GM12872 (cell line): ENCODE measurements around the gene STK4.

Experiments
- TF ChIP-seq, protein P1 (sequence below): IDR thresholded peaks from 3 replicates; pipeline ENCODE4 v1.5.1; 2011; ENCODE audit warnings: low read depth, mild to moderate bottlenecking, low read length, moderate library complexity; ENCODE audit not compliant: insufficient read depth

The STK4 gene

DNA sequence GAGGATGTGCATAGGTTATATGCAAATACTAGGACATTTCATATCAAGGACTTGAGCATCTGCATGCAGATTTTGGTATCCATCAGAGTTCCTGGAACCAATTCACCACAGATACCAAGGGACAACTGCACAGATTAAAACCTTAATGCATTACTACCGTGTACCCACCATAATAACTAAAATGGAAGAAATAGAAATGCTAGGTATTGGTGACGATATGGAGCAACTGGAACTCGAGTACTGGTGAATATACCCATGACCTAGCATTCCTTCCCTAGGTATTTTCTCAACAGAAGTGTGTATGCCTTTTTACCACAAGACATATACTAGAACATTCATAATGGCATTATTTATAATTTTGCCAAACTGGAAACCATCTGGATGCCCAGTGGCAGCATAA is 116.2 kb downstream of the STK4 start:
- TF ChIP-seq, protein P1, sequence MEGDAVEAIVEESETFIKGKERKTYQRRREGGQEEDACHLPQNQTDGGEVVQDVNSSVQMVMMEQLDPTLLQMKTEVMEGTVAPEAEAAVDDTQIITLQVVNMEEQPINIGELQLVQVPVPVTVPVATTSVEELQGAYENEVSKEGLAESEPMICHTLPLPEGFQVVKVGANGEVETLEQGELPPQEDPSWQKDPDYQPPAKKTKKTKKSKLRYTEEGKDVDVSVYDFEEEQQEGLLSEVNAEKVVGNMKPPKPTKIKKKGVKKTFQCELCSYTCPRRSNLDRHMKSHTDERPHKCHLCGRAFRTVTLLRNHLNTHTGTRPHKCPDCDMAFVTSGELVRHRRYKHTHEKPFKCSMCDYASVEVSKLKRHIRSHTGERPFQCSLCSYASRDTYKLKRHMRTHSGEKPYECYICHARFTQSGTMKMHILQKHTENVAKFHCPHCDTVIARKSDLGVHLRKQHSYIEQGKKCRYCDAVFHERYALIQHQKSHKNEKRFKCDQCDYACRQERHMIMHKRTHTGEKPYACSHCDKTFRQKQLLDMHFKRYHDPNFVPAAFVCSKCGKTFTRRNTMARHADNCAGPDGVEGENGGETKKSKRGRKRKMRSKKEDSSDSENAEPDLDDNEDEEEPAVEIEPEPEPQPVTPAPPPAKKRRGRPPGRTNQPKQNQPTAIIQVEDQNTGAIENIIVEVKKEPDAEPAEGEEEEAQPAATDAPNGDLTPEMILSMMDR, result no peak

DNA sequence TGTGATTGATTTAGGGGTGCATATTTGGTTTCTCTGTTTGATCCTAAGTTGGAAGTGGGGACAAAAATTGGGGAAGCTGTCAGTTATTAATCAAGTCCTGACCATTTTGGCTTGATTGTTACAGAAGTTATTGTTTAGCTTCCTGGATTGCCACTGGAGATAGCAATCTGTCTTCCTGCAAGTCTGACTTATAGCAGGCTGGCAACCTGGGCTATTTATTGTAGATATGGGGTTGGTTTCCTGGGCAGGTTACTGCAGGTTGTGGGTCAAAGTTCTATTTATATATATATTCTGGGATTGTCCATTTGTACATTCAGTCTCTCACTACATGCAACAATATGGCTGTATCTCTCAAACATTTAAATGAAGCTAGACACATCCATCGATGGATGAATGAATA is 116.8 kb downstream of the STK4 start:
- TF ChIP-seq, protein P1, result no peak

DNA sequence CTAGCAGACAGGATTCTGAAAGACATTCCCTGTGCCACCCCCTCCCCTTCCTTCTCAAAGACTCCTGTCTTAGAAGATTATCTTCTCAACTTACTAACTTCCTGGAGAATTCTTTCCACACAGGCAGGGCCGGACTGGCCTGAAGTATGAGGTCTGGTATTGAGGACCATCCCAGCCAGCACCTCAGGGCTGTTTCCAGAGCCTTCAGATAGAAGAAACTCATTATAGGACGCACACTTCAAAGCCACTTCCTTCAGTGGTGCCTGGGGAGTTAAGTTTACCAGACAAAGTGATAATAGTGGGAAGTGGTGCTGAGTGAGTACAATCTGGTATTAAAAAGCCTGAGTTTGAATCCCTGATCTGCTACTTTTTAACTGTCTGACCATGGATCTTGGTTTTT is 119.0 kb downstream of the STK4 start:
- TF ChIP-seq, protein P1, result no peak

DNA sequence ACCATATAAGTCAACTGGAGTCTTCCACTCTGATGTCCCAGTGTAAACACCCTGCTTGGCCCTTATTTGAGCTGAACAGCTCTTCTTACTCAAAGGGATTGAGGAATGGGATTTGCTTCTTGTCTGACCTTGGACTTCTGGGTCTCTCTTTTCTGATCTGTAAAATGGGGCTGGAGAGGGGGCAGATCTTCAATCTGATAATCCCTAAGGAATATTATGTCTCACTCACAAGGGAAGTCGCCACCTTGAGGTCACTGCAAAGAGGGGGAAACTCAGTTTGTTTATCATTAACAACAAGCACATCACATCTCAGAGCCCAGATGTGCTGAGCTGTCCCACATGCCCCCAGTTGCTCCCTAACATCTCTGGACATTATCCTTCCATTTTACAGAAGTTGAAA is 119.6 kb downstream of the STK4 start:
- TF ChIP-seq, protein P1, result no peak

DNA sequence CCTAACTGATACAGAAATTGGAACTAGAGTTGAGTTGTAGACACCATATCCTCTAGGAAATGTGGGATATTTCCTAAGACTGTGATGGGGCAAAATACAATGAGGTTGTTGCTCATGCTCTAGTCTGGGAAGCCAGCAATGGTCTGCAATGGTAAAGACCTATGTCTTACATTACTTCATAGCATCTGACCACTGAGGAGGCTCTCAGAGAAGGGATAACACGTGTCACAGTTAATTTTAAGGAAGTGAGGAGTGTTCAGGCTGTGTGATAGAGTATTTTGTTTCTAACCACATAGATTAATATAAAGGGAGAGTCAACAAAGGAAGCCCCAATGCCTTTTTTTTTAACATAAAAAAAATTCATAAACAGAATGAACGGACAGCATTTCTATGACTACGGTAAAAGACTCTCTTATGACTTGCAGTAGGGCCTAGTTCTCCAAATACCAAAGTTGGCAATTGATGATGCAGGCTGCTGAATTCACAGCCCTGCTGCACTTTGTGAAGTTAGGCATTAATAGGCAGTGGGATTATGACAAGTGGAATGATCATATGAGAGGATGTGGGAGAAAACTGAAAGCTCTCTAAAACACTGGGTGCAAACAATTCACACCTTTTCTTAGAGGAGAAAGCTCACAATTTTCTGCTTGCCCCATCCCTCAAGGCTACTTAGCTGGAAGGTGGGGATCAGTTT is 120.9 kb downstream of the STK4 start:
- TF ChIP-seq, protein P1, result no peak

DNA sequence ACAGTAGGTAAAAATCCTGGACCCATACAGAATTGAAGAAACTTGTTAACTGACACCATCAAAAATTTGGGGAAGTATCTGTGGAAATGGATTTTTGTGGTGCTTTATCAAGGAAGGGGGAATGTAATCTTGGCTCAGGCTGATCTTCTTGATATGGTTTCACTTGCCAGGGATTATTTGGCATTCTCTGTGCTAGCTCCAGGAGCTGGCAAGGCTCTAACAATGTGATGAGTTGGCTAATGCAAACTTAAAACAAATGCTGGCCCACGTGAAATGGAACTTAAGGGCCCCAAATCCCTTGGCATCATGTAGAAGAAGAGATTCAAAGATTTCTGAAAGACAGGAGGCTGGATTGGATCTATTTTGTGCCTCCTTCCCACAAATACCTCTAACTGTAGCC is 121.5 kb downstream of the STK4 start:
- TF ChIP-seq, protein P1, result no peak

DNA sequence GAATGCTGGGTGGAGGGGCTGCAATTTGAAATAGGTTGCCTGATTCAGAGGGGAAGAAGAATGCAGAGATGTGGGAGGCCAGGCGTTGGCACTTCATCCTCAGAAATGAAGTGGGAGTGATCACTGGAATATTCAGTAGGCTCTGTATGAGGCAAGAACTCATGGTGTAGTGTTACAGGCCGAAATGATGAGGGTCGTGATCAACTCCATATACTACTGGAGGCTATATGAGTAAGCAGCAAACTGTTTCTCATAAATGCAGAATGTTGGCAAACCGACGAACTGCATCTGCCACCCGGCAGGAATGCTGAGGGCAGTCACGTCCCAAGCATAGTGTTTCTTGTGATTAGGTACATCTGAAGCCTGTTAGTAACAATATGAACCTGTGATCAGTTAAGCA is 121.9 kb downstream of the STK4 start:
- TF ChIP-seq, protein P1, result no peak
